ENCODE results near the gene SIRPB2. TPM values are rescaled to one million over a fixed set of nuclear protein-coding genes. Genes with fewer than 3 reads are reported as not detected.

SIRPB2 gene
- total RNA-seq, 1 donor from 2014 or later, result not detected

GRCh38 chr20:1509237-1509636, 18.0 kb upstream of the SIRPB2 start:
- TF ChIP-seq CTCF (IDR thresholded peaks at IDR 0.05; ENCODE audit: partially characterized antibody, unreplicated experiment), result no peak
- no peaks in the 10 kb centered on the region for H3K36me3 Mint-ChIP-seq (ENCODE audit: unreplicated experiment)
- H3K4me3 Mint-ChIP-seq (ENCODE audit: unreplicated experiment), result no peak overlapping the region
- no peaks in the 10 kb centered on the region for H3K4me1 Mint-ChIP-seq (ENCODE audit: low read depth, unreplicated experiment)
- no peak for DNase-seq
- peaks cover 1% of the 10 kb centered on the region for H3K9me3 Mint-ChIP-seq (ENCODE audit: unreplicated experiment)
- no peaks in the 10 kb centered on the region for H3K27me3 Mint-ChIP-seq (ENCODE audit: unreplicated experiment)
- no peak overlapping the region for H3K27ac Mint-ChIP-seq (ENCODE audit: unreplicated experiment)

- TF ChIP-seq CTCF (IDR thresholded peaks at IDR 0.05; ENCODE audit: partially characterized antibody, unreplicated experiment), result no peak
- no peak overlapping the region for H3K27ac Mint-ChIP-seq (ENCODE audit: unreplicated experiment)
- no peaks in the 10 kb centered on the region for H3K27me3 Mint-ChIP-seq (ENCODE audit: unreplicated experiment)
- DNase-seq, result no peak
- H3K4me3 Mint-ChIP-seq (ENCODE audit: unreplicated experiment), result no peak overlapping the region
- peaks cover under 1% of the 10 kb centered on the region for H3K36me3 Mint-ChIP-seq (ENCODE audit: unreplicated experiment)
- H3K4me1 Mint-ChIP-seq (ENCODE audit: low read depth, unreplicated experiment), result no peaks in the 10 kb centered on the region
- peaks cover 1% of the 10 kb centered on the region for H3K9me3 Mint-ChIP-seq (ENCODE audit: unreplicated experiment)
Measured at GRCh38 chr20:1508574-1508973, 17.4 kb upstream of the SIRPB2 start.

- H3K4me3 Mint-ChIP-seq (ENCODE audit: unreplicated experiment), result no peak overlapping the region
- H3K36me3 Mint-ChIP-seq (ENCODE audit: unreplicated experiment), result peaks cover 7% of the 10 kb centered on the region
- no peak for TF ChIP-seq CTCF (IDR thresholded peaks at IDR 0.05; ENCODE audit: partially characterized antibody, unreplicated experiment)
- peaks cover 1% of the 10 kb centered on the region for H3K9me3 Mint-ChIP-seq (ENCODE audit: unreplicated experiment)
- no peaks in the 10 kb centered on the region for H3K27me3 Mint-ChIP-seq (ENCODE audit: unreplicated experiment)
- no peak for DNase-seq
- no peaks in the 10 kb centered on the region for H3K4me1 Mint-ChIP-seq (ENCODE audit: low read depth, unreplicated experiment)
- no peak overlapping the region for H3K27ac Mint-ChIP-seq (ENCODE audit: unreplicated experiment)
Measured at GRCh38 chr20:1507276-1507675, 16.1 kb upstream of the SIRPB2 start.

- DNase-seq, result no peak
- Mint-ChIP-seq H3K4me3 (ENCODE audit: unreplicated experiment) (no peak overlapping the region), H3K9me3 (ENCODE audit: unreplicated experiment) (peaks cover 1% of the 10 kb centered on the region), H3K27ac (ENCODE audit: unreplicated experiment) (no peak overlapping the region), H3K36me3 (ENCODE audit: unreplicated experiment) (peaks cover 7% of the 10 kb centered on the region), H3K27me3 (ENCODE audit: unreplicated experiment) (no peaks in the 10 kb centered on the region), H3K4me1 (ENCODE audit: low read depth, unreplicated experiment) (no peaks in the 10 kb centered on the region)
- no peak for TF ChIP-seq CTCF (IDR thresholded peaks at IDR 0.05; ENCODE audit: partially characterized antibody, unreplicated experiment)
Measured at GRCh38 chr20:1505871-1506270, 14.7 kb upstream of the SIRPB2 start.

- H3K27me3 Mint-ChIP-seq (ENCODE audit: unreplicated experiment), result no peaks in the 10 kb centered on the region
- no peak overlapping the region for H3K4me3 Mint-ChIP-seq (ENCODE audit: unreplicated experiment)
- no peak for TF ChIP-seq CTCF (IDR thresholded peaks at IDR 0.05; ENCODE audit: partially characterized antibody, unreplicated experiment)
Measured at GRCh38 chr20:1505361-1505760, 14.1 kb upstream of the SIRPB2 start.

More at GRCh38 chr20:1505361-1505760, 14.1 kb upstream of the SIRPB2 start:
- no peak for DNase-seq
- Mint-ChIP-seq H3K9me3 (ENCODE audit: unreplicated experiment) (peaks cover 1% of the 10 kb centered on the region), H3K4me1 (ENCODE audit: low read depth, unreplicated experiment) (no peaks in the 10 kb centered on the region), H3K27ac (ENCODE audit: unreplicated experiment) (no peak overlapping the region), H3K36me3 (ENCODE audit: unreplicated experiment) (peaks cover 7% of the 10 kb centered on the region)

All from glutamatergic neuron (in vitro differentiated cells).